A673 (cell line): ENCODE data around the gene C9orf78. TPM values are rescaled to one million over a fixed set of nuclear protein-coding genes. Genes with fewer than 3 reads are reported as not detected.

Source experiments
- BruUV-seq: library from RNA; stranded (reverse); fragments of 400-500 nt; replicated peaks from 2 replicates; lab custom pipeline; 2021; lab: Mats Ljungman, UMichigan
- CTCF ChIA-PET: fragments of 300-600 bp; sonication (Branson Sonifier 250); formaldehyde crosslinking; loops from one replicate; lab custom pipeline; 2022; ENCODE audit warnings: antibody characterized with exemption; lab: Charles Lee
- POLR2A ChIA-PET: fragments of 300-600 bp; sonication (Branson Sonifier 250); formaldehyde crosslinking; loops from one replicate; lab custom pipeline; 2022; ENCODE audit warnings: antibody characterized with exemption; ENCODE audit not compliant: low non-redundant PET; lab: Charles Lee
- DNase-seq: peaks from one replicate; pipeline ENCODE4 v3.0.0-alpha.2; 2015; ENCODE audit warnings: low spot score
- H3K27ac ChIP-seq: fragments of 200-600 bp; sonication (generic); 2 replicates; pipeline ENCODE4 v1.5.1; 2016; ENCODE audit warnings: mixed run types, low read depth, mild to moderate bottlenecking, mixed read lengths, antibody characterized with exemption, low read length; ENCODE audit not compliant: poor library complexity, severe bottlenecking
- H3K27me3 ChIP-seq: fragments of 200-600 bp; sonication (generic); replicated peaks from 2 replicates; pipeline ENCODE4 v1.6.1; 2017; ENCODE audit warnings: mixed run types, low read depth, mild to moderate bottlenecking, mixed read lengths, antibody characterized with exemption, low read length; ENCODE audit not compliant: insufficient read depth, poor library complexity
- H3K36me3 ChIP-seq: fragments of 200-600 bp; sonication (generic); 2 replicates; pipeline ENCODE4 v1.6.1; 2016; ENCODE audit warnings: mixed run types, mild to moderate bottlenecking, mixed read lengths, antibody characterized with exemption, low read length; ENCODE audit not compliant: insufficient read depth, poor library complexity, severe bottlenecking
- H3K4me1 ChIP-seq: fragments of 200-600 bp; sonication (generic); 2 replicates; pipeline ENCODE4 v1.6.1; 2017; ENCODE audit warnings: mixed run types, mild to moderate bottlenecking, mixed read lengths, antibody characterized with exemption, low read length; ENCODE audit not compliant: insufficient read depth, poor library complexity, severe bottlenecking
- H3K4me3 ChIP-seq: fragments of 200-600 bp; sonication (generic); 2 replicates; pipeline ENCODE4 v1.5.1; 2016; ENCODE audit warnings: low read depth, mixed run types, mild to moderate bottlenecking, mixed read lengths, low read length; ENCODE audit not compliant: poor library complexity, severe bottlenecking
- H3K9me3 ChIP-seq: fragments of 200-600 bp; sonication (generic); 2 replicates; pipeline ENCODE4 v1.6.1; 2016; ENCODE audit warnings: mixed run types, low read depth, mild to moderate bottlenecking, mixed read lengths, antibody characterized with exemption, low read length; ENCODE audit not compliant: poor library complexity, severe bottlenecking
- EZH2 ChIP-seq: fragments of 200-600 bp; sonication (generic); IDR thresholded peaks from 2 replicates; pipeline ENCODE4 v1.6.1; 2017; ENCODE audit warnings: borderline replicate concordance, low read depth, mild to moderate bottlenecking, mixed read lengths, antibody characterized with exemption, low read length; ENCODE audit not compliant: poor library complexity, severe bottlenecking
- intact Hi-C: fragments of 100-400 bp; cut with micrococcal nuclease; formaldehyde crosslinking; loops from one replicate; pipeline ENCODE4 v1.10.0; 2022; ENCODE audit not compliant: unreplicated experiment
- total RNA-seq: library from RNA; stranded (reverse); gene quantifications from 2 replicates; pipeline ENCODE4 v1.2.3, GENCODE V29; 2021
- TF ChIP-seq, protein P1 (sequence below): fragments of 300-800, 200-600 bp; sonication (generic); conservative IDR thresholded peaks from 2 replicates; pipeline ENCODE4 v1.5.1; 2017; ENCODE audit warnings: low read depth, mild to moderate bottlenecking, antibody characterized with exemption, low read length, moderate library complexity, mixed read lengths

The C9orf78 gene
- total RNA-seq, 1 experiment from 2014 or later = 60.4 TPM

DNA sequence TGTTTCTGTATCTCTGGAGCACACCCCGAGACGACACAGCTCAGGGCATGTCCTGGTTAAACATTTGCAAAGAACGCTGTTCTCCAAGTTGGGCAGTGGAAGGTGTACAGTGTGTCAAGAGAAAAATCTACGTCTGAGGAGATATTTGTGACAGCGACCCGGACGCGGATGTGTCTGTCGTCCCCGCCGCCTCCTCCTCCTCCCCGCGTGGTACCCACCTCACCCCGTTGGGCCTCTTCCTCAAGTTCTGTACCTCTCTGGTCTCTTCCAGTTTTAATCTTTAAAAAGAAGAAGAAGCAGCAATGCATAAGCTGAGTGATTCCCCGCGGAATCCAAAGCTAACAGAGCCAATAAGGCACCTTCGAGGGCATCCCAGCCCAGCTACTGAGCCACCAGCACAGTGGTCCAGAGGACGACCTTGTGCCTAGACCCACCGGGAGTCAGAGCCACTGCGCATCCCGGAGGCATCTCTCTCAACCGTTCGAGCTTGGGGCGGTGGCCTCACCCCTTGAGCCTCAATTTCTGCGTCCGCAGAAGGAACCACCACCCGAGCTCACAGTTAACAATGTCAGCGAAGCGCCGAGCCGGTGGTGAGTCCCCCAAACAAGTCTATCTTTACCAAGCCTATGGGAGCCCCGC is 467 bp downstream of the C9orf78 start:
- ChIA-PET POLR2A (no interaction called here), CTCF (no interaction called here)
- no peak for DNase-seq
- no TSS peak for BruUV-seq
- TF ChIP-seq, protein P1, sequence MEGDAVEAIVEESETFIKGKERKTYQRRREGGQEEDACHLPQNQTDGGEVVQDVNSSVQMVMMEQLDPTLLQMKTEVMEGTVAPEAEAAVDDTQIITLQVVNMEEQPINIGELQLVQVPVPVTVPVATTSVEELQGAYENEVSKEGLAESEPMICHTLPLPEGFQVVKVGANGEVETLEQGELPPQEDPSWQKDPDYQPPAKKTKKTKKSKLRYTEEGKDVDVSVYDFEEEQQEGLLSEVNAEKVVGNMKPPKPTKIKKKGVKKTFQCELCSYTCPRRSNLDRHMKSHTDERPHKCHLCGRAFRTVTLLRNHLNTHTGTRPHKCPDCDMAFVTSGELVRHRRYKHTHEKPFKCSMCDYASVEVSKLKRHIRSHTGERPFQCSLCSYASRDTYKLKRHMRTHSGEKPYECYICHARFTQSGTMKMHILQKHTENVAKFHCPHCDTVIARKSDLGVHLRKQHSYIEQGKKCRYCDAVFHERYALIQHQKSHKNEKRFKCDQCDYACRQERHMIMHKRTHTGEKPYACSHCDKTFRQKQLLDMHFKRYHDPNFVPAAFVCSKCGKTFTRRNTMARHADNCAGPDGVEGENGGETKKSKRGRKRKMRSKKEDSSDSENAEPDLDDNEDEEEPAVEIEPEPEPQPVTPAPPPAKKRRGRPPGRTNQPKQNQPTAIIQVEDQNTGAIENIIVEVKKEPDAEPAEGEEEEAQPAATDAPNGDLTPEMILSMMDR = no peak
- Histone ChIP-seq H3K4me3 (peak overlapping the region; percentile 70), H3K27me3 (no peaks in the 10 kb centered on the region), H3K27ac (peak overlapping the region; percentile 61), H3K4me1 (peaks cover 9% of the 10 kb centered on the region), H3K9me3 (no peaks in the 10 kb centered on the region), H3K36me3 (peaks cover 27% of the 10 kb centered on the region)
- intact Hi-C loops = no loop called here

DNA sequence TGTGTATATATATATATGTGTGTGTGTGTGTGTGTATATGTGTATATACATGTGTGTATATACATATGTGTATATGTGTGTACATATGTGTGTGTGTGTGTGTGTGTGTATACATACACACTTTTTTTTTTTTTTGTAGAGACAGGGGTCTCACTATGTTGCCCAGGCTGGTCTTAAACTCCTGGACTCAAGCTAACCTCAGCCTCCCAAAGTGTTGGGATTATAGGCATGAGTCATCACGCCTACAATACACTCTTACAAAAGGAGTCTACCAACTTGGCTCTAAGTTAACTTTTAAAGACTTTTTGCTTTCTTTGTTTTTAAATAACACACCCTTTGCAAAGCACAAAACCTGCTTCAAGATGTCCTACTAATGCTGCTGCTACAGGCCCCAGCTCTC is 2.1 kb downstream of the C9orf78 start:
- ChIA-PET CTCF (no interaction called here), POLR2A (no interaction called here)
- no peak for DNase-seq
- Histone ChIP-seq H3K9me3 (no peaks in the 10 kb centered on the region), H3K4me3 (no peak overlapping the region), H3K4me1 (peaks cover 9% of the 10 kb centered on the region), H3K36me3 (peaks cover 33% of the 10 kb centered on the region), H3K27me3 (no peaks in the 10 kb centered on the region), H3K27ac (no peak overlapping the region)
- BruUV-seq = no TSS peak
- intact Hi-C loops = no loop called here
- TF ChIP-seq EZH2 = no peak
- TF ChIP-seq, protein P1 = no peak

DNA sequence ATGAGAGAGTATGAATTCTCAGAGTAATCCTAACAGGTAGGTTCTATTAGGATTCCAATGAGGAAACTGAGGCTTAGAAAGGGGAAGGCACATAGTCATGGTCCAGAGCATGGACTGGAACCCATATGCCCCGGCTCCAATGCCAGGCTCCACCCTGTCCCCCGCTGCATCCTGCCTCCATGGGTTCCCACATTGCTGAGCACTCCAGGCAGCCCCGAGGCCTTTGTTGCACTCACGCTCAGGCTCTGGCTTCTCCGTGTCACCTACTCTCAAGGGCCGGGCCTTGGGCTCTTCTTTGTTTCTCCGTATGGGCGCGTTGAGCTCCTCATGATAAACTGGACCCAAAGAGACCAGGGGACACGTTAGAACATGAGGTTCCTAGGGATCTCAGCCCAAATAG is 6.1 kb downstream of the C9orf78 start:
- no TSS peak for BruUV-seq
- ChIA-PET POLR2A (no interaction called here), CTCF (no interaction called here)
- H3K9me3 ChIP-seq = no peaks in the 10 kb centered on the region
- no peaks in the 10 kb centered on the region for H3K27me3 ChIP-seq
- no peak overlapping the region for H3K4me3 ChIP-seq
- no peak for DNase-seq
- H3K27ac ChIP-seq = no peak overlapping the region
- intact Hi-C loops = no loop called here
- peaks cover 33% of the 10 kb centered on the region for H3K36me3 ChIP-seq
- no peak for TF ChIP-seq EZH2
- TF ChIP-seq, protein P1 = no peak
- peaks cover 2% of the 10 kb centered on the region for H3K4me1 ChIP-seq
